Glutamatergic neuron (in vitro differentiated cells): ENCODE measurements around the gene SCRT2. TPM values are rescaled to one million over a fixed set of nuclear protein-coding genes. Genes with fewer than 3 reads are reported as not detected.
A peak's percentile ranks its signal among the peaks of the same experiment; 100 is the strongest.

Experiments used
- DNase-seq: peaks from one replicate; pipeline ENCODE4 v3.0.0; 2022
- H3K27ac Mint-ChIP-seq: one replicate; pipeline ENCODE4 v1.8.0; 2020; ENCODE audit warnings: mild to moderate bottlenecking, mixed read lengths, inconsistent platforms; ENCODE audit not compliant: unreplicated experiment
- H3K27me3 Mint-ChIP-seq: one replicate; pipeline ENCODE4 v1.8.0; 2020; ENCODE audit warnings: mild to moderate bottlenecking, moderate library complexity, mixed read lengths, inconsistent platforms; ENCODE audit not compliant: unreplicated experiment
- H3K36me3 Mint-ChIP-seq: one replicate; pipeline ENCODE4 v1.8.0; 2020; ENCODE audit warnings: mild to moderate bottlenecking, mixed read lengths, inconsistent platforms; ENCODE audit not compliant: unreplicated experiment
- H3K4me1 Mint-ChIP-seq: one replicate; pipeline ENCODE4 v1.8.0; 2020; ENCODE audit warnings: mild to moderate bottlenecking, low read depth, mixed read lengths, inconsistent platforms; ENCODE audit not compliant: unreplicated experiment
- H3K4me3 Mint-ChIP-seq: one replicate; pipeline ENCODE4 v1.8.0; 2020; ENCODE audit warnings: mild to moderate bottlenecking, mixed read lengths, inconsistent platforms; ENCODE audit not compliant: unreplicated experiment
- H3K9me3 Mint-ChIP-seq: one replicate; pipeline ENCODE4 v1.8.0; 2020; ENCODE audit warnings: mild to moderate bottlenecking, moderate library complexity, mixed read lengths, inconsistent platforms; ENCODE audit not compliant: unreplicated experiment
- total RNA-seq: library from RNA; stranded (reverse); fragmentation: NEBNext Ultra II Directional; extraction: Animal tissue kit (Norgen Biotek cat#: 25700); gene quantifications from one replicate; pipeline ENCODE4 v1.2.1, GENCODE V29; 2021; ENCODE audit not compliant: unreplicated experiment
- TF ChIP-seq, protein P1 (sequence below): fragments of 200-600 bp; sonication (generic); IDR thresholded peaks from one replicate; pipeline ENCODE4 v1.5.0; 2021; ENCODE audit not compliant: partially characterized antibody, unreplicated experiment

SCRT2 gene
- total RNA-seq, 1 donor from 2014 or later, result 28.0 TPM

DNA sequence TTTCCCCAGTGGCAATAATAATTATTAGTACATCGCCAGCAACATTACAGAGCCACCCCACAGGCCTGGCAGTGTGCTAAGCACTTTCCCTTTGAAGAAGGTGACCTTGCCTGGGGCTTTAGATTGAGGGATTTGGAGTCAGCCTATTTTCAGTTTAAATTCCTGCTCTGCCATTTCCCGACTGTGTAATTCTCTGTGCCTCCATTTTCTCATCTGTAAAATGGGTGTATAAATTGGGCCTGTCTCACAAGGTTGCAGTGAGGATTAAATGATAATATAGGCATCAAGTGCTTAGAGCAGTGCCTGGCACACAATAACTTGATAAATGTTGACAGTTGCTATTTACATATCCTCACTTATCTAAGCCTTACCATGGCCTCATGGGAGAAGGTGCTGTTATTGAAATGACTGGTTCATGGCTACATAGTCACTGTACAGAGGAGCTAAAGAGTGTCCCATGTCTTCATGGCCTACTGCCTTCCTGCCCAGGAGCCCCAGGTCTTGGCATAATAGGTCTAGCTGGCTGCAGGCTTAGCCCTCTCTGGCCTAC is 5.1 kb upstream of the SCRT2 start:
- peaks cover 5% of the 10 kb centered on the region for H3K36me3 Mint-ChIP-seq
- no peak overlapping the region for H3K4me3 Mint-ChIP-seq
- H3K27ac Mint-ChIP-seq, result no peak overlapping the region
- peaks cover 8% of the 10 kb centered on the region for H3K4me1 Mint-ChIP-seq
- peaks cover 2% of the 10 kb centered on the region for H3K9me3 Mint-ChIP-seq
- DNase-seq, result no peak
- TF ChIP-seq, protein P1, sequence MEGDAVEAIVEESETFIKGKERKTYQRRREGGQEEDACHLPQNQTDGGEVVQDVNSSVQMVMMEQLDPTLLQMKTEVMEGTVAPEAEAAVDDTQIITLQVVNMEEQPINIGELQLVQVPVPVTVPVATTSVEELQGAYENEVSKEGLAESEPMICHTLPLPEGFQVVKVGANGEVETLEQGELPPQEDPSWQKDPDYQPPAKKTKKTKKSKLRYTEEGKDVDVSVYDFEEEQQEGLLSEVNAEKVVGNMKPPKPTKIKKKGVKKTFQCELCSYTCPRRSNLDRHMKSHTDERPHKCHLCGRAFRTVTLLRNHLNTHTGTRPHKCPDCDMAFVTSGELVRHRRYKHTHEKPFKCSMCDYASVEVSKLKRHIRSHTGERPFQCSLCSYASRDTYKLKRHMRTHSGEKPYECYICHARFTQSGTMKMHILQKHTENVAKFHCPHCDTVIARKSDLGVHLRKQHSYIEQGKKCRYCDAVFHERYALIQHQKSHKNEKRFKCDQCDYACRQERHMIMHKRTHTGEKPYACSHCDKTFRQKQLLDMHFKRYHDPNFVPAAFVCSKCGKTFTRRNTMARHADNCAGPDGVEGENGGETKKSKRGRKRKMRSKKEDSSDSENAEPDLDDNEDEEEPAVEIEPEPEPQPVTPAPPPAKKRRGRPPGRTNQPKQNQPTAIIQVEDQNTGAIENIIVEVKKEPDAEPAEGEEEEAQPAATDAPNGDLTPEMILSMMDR, result no peak
- peaks cover 10% of the 10 kb centered on the region for H3K27me3 Mint-ChIP-seq

DNA sequence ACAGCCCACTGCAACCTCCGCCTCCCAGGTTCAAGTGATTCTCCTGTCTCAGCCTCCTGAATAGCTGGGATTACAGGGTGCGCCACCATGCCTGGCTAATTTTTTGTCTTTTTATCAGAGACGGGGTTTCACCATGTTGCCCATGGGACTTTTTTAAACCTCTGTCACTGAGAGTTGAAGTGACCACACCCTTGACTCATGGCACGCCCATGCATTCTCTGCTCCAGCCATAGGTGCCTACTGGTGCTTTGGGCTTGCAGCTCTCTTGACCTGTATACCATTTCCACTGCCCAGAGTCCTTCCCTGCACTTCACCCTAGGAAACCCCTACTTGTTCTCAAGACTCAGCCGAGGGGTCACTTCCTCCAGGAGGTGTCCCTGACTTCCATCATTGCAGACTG is 2.4 kb upstream of the SCRT2 start:
- H3K27me3 Mint-ChIP-seq, result peaks cover 22% of the 10 kb centered on the region
- no peak for DNase-seq
- H3K9me3 Mint-ChIP-seq, result peaks cover 5% of the 10 kb centered on the region
- peak overlapping the region; percentile 12 for H3K4me3 Mint-ChIP-seq
- H3K4me1 Mint-ChIP-seq, result peaks cover 12% of the 10 kb centered on the region
- peaks cover 5% of the 10 kb centered on the region for H3K36me3 Mint-ChIP-seq
- TF ChIP-seq, protein P1, result no peak
- H3K27ac Mint-ChIP-seq, result no peak overlapping the region

DNA sequence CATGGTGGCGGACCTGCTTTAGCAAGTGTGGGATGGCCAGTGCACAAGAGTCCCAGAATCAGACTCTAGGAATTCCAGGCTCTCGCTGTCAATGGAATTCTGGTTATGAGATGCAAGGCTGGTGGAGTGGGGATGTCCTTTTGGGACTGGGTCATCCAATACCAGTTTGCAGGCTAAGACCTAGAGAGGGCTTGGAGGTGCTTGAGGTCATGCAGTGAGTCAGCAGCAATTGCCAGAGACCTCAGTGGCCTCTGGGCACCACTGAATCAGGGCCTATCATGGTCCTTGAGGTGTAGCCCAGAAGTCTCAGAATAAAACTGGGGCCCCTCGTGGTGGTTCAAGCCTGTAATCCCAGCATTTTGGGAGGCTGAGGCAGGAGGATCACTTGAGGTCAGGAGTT is 1.4 kb upstream of the SCRT2 start:
- no peak overlapping the region for H3K4me3 Mint-ChIP-seq
- peak overlapping the region; percentile 95 for H3K27ac Mint-ChIP-seq
- H3K9me3 Mint-ChIP-seq, result peaks cover 5% of the 10 kb centered on the region
- no peak for DNase-seq
- TF ChIP-seq, protein P1, result no peak
- H3K4me1 Mint-ChIP-seq, result peaks cover 15% of the 10 kb centered on the region
- H3K27me3 Mint-ChIP-seq, result peaks cover 22% of the 10 kb centered on the region
- H3K36me3 Mint-ChIP-seq, result peaks cover 5% of the 10 kb centered on the region

DNA sequence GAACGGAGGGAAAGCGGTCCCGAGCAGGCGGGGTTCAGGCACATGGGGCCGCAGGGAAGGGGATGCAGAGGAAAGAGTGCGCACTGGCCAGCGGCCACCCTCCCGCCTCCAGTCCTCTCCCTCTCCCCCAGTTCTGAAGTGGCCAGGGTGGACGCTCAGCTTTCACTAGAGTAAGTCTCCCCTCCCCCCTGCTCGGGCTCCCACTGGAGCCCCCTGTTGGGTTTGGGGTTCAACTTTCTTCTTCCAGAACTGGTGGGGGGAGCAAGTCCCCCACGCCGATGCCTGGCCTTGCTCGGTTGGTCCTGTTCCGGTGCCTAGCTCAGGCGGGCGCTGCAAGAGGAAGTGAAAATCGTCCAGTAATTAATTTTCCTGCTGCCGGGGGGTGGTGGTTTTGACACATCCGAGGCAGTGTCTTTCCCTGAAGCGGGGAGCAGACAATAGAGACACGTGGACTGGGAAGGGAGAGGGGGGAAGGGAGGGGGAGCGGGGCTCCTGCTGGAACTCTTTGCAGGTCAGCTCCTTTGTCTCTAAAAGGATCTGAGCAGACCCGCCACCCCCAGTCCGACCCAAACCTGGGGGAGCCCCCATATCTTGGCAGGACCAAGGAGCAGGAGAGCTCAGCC is 824 bp upstream of the SCRT2 start:
- peak; percentile 47 for DNase-seq
- TF ChIP-seq, protein P1, result no peak
- H3K36me3 Mint-ChIP-seq, result peaks cover 5% of the 10 kb centered on the region
- peak overlapping the region; percentile 95 for H3K27ac Mint-ChIP-seq
- peak overlapping the region; percentile 96 for H3K4me3 Mint-ChIP-seq
- peaks cover 16% of the 10 kb centered on the region for H3K4me1 Mint-ChIP-seq
- H3K9me3 Mint-ChIP-seq, result peaks cover 5% of the 10 kb centered on the region
- H3K27me3 Mint-ChIP-seq, result peaks cover 22% of the 10 kb centered on the region

DNA sequence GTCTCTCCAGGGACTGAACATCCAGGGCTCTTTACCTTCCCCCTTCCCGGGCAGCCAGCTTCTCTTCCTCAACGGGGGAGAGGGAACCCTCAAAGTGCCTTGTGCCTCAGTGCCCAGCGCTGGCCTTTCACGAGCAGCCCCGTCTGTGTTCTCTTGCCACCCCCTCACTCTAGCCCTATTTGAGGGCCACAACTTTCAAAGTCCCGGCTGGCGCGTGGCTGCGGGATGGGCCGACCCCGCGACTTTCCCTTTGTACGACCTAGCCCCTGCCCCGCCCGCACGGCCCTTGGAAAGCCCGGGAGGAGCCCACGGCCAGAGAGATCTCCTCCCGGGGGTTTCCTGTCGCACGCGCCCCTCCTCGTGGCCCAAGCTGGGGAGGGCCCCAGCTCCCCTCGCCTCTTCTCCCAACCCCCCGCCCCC is 559 bp downstream of the SCRT2 start:
- Mint-ChIP-seq H3K4me3 (peak overlapping the region; percentile 93), H3K9me3 (peaks cover 7% of the 10 kb centered on the region), H3K27me3 (peaks cover 24% of the 10 kb centered on the region), H3K36me3 (peaks cover 5% of the 10 kb centered on the region), H3K27ac (peak overlapping the region; percentile 70), H3K4me1 (peaks cover 20% of the 10 kb centered on the region)
- TF ChIP-seq, protein P1, result no peak
- DNase-seq, result no peak
